RPMI8226 (cell line): Measurements from ENCODE around the gene PPP3CA.

Source experiments
- DNase-seq: peaks from one replicate; pipeline ENCODE4 v3.0.0-alpha.2; 2015

Gene PPP3CA

DNA sequence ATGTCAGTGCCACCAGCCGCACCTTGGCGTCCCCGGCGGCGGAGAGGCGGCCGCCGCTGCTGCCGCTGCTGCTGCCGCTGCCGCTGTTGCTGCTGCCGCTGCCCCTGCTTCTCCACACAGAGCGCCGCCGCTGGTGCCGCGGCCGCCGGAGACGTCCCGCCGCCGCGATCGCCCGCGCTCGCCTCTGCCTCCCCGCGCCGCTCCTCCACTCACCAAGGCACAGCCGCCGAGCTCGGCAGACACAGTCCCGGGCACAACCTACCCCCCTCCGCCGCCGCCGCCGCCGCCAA, at the start of gene PPP3CA:
Gene PPP3CA (minus strand): TSS at position 260 of the 290 bp plus-strand sequence.
- DNase-seq: no peak

DNA sequence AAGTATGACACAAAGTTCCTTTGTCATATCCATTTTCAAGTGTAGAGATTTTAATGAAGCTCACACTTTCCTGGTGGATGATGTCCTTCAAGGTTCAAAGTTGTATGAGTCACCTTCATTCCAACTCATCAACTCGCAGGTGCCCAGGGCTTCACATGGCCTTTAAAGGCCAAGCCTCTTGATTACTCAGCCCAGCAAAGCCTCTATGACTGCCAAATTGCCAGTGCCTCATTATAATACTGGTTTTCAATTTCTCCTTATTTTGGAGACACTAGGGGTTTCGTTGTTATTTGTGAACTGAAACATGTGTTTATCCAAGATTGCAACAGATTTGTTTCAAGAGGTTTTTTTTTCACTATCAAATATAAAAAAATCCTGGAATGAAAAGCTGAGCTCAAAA, 45.9 kb upstream of the PPP3CA start:
- no peak for DNase-seq

DNA sequence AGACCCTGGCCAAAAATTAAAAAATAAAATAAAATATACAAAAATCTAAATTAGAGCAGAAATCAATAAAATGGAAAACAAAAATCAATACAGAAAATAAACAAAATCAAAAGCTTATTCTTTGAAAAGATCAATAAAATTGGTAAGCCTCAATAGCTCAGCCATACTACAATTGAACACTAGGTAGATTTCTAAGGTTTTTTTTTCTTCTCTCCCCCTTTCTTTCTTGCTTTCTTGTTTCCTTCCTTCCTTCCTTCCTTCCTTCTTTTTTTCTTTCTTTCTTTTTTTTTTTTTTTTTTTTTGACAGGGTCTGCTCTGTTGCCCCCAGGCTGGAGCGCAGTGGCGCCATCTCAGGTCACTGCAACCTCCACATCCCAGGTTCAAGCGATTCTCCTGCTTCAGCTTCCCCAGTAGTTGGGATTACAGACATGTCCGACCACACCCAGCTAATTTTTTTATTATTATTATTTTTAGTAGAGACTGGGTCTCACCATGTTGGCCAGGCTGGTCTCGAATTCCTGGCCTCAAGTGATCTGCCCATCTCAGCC, 23.4 kb upstream of the PPP3CA start:
- DNase-seq: no peak

DNA sequence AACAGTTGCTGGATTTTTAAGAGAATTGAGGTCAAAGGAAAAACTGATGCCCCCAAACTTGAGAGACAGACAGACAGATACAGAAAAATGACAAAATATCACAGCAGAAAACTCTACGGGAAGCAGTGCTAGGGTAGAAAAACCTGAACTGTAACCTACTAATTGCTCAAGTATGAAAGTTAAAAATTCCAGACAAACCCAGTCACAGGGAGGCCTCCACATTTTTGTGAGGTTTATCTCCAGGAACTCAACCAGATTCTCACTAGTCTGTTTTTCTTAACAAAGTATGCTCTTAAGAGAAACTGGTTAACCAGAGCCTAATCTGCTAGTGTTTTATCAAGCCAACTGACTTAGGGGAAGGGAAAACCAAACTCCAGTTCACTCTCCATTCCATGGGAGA, 19.9 kb upstream of the PPP3CA start:
- DNase-seq: no peak

DNA sequence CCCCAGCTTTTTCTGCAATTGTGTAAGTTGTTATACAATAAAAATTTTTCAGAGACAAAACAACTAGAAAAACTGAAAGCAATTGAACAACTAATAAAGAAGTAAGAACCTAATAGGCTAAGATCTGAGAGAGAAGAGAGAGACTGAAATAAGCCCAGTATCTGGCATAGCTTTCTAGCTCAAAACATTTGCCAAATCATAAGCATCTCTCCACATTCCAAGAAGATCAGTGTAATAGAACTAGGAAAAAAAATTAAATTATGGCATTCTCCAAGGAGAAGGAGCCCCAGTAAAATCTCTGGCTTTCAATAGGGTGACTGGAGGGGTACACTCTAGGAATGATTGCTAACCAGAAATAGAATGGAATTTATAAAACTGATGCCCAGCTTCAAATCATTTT, 19.0 kb upstream of the PPP3CA start:
- no peak for DNase-seq

DNA sequence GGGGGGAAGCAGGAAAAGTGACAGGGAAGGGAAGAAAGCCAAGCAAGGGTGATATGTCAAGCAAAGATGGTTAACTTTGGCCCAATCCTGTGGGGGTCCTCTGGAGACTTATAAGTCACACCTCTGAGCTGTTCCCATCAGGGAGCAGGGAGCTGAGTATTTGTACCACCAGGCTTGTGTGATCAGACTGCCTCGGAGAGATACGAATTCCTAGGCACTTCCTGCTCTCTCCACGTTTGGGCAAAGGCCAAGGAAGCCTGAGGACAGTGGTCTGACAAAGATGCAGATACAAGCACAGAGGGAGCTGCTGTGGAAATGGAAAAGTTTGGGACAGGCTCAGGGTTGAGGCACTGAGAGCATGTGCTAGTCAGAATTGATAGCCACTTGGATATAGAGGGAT, 10.4 kb upstream of the PPP3CA start:
- no peak for DNase-seq

DNA sequence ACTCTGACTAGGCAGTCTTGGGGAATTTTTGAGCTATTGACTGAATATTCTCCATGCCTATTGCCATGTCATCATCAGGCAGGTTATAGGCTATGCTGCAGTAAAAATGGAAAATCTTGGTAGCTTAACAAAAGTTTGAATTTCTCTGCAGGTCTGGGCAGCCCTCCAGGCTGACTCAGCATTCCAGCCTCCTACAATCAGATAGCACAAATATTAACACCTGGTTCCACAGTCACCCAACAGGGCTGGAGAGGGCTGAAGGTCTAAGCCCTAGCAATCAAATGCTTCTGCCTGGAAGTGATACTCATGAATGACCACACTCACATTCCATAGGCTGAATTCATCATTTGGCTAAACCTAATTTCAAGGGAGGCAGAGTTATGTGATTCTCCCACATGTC, 9.6 kb upstream of the PPP3CA start:
- DNase-seq: peak; percentile 80

DNA sequence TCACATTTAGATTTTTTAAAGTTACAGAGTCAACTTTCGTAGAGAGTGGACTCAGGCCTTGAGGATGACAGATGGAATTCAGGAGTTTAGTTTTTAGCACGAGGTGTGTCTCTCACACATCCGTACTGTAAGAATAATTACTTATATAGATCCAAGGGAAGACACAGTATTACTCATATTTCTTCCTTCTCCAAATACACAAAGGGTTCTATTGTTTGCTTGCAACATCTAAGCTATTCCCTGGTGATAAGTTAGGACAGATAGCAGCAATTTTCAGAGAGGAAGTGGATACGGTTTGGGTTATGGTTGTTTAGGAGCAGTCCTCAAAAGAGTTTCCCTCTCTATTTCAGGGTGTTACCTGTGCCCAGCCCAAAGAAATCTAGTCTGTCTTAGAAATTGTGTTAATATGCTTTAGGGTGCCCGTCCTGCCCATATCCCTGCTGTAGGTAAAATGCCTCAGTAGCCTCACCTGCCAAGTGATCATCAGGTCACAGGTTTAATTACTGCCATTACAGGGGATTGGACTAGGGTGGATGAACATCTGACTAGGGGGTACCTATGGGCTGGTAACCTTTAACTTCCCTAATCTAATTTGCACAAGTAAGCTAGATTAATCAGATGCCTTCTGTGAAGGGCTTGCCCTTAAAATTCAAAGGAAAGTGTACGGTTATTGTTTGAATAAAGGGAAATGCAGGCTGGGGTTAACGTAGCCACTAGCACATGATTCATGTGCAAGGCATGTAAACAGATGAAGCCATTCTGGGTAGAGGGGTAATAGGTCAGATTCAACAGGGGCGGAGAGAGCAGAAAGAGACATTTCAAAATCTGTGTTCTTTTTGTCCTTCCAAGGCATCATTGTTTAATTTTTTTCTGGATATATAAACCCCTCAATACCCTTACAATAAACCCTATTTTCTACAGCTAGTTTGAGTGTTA, 8.7 kb upstream of the PPP3CA start:
- no peak for DNase-seq

DNA sequence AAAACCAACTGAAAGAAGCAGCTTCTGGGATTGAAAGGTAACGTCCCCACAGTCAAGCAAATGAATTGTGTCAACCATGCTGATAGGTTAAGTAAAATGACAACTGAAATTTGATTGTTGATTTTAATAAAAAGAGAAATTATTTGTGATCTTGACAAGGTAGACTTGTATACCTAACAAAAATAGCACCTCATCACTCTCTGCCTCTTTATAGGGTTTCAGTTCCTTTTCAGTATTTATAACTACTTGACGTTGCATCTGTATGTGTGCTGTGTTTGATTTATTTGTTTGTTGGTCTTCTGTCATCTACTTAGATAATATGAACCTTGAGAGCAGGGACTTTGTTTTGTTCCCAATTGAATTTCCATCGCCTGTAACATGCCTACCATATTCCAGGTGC, 7.9 kb upstream of the PPP3CA start:
- peak; percentile 43 for DNase-seq

DNA sequence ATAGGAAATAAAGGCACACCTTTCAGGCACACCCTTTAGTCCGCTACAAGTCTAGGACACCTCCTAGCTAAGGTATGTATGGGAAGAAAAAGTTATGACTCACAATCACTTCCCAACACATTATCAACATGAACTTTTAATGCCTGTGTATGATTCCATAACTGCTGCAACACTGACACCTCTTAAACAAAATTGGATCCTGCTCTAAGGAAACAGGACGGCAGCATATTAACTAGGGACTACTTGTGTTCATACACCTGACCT, 2.4 kb upstream of the PPP3CA start:
- DNase-seq: no peak

DNA sequence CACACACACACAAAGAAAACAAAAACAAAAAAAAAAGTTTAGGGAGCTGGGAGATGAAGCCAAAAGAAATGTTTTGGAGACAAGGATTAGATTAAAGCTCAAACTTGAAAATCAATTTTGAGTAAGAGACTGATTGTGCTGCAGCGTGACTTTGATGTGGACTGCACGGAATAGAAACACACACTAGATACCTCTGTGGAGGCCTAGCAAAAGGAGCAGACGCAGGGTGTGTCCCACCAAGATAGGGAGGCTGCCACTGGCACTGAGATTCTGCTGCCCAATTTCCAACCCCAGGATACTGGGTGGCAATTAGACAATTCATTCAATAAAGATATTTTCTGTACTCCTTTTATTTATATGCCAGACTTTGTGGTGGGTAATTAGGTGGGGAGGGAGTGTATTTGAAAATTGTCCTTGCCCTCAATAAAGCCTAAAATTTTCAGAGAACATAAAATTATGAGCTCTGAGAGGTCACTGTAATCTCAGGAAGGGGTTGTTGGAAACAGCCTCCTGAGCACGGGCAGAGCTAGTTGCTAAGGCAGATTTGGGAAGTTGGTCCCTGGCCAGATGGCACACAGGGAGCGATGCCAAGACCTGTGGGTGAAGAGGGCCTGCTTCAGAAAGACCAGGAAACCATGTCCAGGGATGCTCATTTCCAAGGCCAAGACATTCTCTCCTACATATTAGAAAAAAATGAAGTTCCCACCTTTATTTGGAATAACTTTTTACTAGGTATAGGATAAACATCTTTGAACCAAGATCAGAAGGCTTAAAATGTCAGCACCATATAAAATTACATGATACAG, 1.9 kb upstream of the PPP3CA start:
- DNase-seq: peak; percentile 20

DNA sequence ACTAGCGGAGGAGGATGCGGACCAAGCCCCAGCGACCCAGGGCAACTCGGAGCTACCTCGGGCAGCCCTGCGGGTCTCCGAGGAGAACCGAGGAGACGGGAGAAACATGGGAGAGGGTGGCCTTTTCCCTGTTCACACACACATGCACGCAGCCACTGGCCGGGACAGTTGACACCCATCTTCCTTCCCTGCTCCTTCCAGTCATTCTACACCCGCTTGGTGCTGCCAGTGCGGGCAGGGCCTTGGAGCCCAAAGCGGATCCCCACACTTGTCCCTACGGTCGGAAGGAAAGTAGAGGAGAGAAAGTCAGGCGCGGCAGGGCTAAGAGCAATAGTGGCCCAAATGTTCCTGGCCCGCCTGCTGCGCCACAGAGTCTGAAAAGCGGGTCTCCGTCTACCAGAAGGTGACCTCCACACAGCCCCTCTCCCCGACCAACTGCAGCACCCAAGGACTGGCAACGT, 1.1 kb upstream of the PPP3CA start:
- peak; percentile 10 for DNase-seq

DNA sequence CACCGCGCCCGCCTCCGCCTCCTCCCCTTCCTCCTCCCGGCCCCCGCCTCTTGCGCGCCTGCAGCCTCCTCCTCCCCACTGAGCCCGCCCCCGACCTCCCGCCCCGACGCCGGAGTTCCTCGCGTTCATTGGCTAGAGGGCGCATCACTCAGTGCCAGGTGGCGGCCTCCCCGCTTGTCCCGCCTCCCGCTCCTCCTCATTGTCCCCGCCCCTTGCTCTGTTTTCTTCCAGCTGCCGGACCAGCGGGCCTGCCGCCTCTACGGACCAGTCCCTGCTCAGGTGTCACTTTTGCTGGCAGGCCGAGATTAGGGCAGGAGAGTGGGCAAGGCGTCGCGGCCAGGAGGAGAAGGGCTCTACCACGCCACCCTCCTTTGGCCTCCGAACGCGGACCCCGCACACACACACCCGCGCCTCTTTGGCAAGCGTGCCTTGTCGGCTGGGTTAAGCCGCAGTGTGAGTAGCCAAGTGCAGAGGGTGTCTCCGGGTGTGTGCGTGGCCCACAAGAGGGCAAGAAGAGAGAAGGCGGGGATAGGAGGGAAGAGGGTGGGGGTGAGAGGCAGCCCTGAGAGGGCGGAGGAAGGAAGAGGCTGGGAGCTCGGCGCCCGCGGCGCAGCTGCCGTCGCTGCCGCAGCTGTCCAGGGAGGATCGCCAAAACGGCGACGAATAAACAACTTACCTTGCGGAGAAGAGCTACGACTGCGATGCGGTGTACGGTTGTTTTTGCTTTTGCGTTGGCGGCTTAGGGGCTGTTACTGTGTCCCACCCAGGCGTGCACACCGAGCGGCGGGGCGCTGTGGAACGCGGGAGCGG, 436 bp upstream of the PPP3CA start:
- peak; percentile 94 for DNase-seq

DNA sequence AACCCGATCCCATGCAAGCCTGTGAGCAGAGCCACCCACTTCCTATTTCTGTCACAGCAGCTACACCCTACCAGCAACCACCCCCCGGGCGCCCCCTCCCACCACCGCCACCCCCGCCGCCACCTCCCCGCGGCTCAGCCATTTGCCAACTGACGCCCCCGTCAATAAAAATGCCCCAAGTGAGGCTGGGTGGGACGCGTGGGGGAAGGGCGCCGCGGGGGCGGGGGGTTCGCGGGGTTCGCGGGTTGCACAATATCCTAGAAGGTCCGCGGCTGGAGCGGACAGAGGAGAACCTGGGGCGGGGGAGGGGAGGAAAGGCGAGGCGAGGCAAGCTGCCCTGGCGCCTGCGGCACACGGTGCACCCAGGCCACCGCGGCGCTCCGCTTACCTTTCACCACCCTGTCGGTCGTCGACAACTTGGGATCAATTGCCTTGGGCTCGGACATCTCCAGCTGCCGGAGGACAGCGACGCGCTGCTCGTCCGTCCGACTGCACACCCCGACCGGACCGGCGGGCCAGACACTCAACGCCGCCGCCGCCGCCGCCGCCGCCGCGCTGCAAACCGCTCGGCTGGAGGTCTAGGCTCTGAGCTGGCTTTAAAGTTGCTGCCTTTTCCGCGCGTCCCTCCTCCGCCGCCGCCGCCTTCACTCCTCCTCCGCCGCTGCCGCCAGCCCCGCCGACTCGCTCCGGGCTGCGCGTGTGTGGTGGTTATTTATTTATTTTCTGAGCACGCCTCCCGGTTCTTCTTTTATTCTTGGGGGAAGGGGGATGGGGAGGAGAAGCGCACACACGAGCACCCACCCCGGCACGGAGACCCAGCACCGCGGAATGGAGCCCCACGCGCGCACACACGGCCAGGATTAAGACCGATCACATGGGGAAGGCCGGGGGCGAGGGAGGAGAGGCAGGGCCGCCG, 717 bp downstream of the PPP3CA start:
- DNase-seq: peak; percentile 56

DNA sequence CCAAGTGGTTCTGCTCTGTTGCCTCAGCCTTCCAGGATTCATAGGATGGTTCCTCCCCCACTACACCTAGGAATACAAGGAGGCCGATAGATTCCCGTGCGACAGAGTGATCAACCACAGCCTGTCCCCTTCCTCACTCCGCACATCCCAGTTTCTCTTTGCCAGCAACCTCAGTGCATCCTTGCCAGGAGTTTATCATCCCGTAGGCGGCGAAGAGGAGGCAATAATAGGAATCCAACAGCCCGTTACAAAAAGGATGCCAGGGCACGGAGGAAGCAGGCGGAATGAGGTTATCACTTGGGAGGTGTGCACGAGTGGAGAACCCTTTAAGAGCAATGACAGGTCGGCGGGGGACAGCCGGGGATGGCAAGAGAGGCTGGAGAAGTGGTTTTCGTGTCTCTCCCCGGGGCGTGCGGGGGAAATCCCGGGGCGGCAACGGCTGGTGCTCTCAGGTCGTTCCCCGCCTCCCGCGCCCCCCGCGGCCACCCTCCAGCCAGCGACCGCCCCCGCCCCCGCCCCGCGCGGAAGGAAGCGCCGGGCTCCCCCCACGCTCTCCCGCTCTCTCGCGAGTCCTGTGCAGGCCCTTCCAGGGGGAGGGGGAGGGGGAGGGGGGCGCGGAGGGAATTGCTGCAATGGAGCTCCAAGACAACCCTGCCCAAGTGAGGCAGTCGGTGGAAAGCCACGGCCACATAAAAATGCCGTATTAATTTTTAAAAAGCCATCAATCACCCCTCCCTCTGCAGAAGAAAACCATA, 1.6 kb downstream of the PPP3CA start:
- DNase-seq: peak; percentile 25

DNA sequence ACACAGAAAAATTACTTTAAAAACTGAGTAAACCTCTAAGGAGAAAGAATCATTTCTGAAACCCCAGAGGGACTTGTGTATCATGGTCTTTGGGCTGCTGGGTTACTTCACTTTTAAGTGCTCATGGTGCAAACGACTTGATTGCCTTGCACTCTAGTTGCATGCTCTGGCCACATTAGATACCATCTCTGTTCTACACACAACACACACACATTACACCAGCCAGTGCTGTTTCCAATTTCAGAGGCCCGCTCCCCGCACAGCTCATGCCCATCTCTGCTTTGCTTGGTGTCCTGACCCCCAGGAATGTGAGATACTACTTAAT, 2.1 kb downstream of the PPP3CA start:
- DNase-seq: peak; percentile 11

DNA sequence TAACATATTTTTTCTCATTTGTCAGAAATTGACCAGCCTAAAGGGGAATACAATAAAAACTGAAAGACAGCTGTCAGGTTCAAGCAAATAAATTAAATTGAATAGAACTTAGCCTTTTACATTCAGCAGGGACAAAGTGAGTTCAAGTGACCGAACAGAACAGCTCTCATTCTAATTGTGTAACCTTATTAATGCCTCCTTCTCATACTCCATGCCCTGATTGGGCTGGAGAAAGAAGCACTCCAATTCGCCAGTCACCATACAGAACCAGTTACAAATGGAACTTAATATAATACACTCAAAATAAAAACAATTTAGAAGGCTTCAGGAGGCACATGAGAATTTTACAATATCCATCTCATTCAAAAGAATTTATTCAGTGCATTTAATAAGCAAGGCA, 8.0 kb downstream of the PPP3CA start:
- DNase-seq: no peak

DNA sequence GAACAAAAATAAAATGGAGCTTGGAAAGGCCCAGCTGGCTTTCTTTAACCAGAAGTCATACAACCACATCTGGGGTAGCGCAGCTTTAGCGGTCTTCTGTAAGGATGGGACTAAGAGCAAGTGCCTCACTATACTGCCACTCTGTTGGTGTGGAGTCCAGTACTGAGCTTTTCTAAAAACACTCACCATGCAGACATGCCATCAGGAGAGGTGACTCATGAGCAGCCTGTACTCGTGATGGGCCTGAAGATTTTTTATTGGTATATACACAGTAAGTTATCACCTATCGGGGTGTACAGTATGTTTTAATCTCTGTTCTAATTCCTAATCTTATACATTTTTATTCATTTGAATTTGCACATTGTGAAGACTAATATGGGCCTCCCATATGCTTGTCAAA, 9.6 kb downstream of the PPP3CA start:
- DNase-seq: no peak

DNA sequence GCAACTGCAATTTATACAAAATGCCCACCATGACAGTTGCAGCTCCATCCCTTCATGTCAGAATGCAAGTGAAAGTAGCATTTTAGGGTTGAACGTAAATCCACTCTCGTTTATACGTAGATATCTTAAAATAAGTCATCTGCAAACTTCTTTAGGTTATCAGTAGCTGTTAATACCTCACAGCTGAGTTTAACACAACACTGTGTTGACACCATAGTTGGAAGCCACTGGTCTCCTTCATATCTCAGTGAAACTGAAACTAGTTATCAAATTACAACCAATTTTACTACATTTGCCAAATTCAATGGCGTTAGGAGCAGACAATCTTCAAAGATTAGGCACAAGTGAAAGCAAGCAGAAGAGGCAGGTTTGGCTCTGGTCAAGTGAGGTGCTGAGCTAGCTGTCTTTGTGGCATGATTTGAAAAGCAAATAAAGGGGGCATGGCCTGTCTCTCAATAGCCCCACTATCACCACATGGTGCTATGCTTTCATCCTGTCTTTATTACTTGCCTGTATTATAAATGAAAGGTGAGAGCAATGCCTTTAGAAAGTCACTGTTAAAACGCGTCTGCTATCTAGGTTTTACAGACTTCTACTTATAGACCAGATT, 12.3 kb downstream of the PPP3CA start:
- no peak for DNase-seq

DNA sequence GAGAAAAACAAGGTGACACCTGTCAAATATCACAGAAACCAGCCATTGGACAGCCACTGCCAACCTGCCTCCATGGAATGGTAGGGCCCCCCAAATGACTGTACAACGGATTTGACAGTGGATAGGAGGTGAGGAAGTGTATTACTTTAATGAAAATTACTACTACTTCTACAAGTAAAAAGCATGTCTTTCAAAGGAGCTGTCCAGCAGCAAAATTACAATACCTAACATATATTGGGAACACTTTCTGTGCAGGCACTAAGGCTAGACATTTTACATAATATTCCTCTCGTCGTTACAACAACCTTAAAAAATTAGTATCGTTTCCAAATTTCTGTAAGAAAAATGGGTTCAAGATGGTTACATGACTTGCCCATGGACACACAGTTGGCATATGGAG, 14.9 kb downstream of the PPP3CA start:
- no peak for DNase-seq

DNA sequence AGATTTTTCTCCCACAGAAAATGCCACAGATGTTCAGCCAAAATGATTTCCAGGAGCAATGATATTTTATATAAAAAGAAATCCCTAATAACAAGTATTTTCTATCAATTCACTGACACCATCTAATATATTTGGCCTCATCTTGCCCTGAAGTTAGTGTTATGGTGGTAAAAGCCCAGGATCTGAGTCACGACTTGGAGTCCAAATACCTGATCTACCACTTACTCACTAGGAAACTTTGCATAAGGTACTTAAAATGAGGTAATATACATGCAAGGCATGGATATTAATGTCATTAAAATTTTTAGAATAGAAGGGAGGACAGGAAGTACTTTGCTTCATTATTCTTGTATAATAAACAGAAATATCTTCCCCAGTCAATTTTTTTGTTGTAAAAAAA, 16.3 kb downstream of the PPP3CA start:
- no peak for DNase-seq
